HG03097 (cell line): ENCODE results near the gene FBXW5.

Source experiments
- ATAC-seq: cut with Tn5 transposase; IDR thresholded peaks from one replicate; pipeline ENCODE4 v1.9.1; 2021; ENCODE audit not compliant: unreplicated experiment, low FRiP score

Gene FBXW5

GRCh38 chr9:136950656-136951276, 6.2 kb upstream of the FBXW5 start:
- ATAC-seq, result no peak

DNA sequence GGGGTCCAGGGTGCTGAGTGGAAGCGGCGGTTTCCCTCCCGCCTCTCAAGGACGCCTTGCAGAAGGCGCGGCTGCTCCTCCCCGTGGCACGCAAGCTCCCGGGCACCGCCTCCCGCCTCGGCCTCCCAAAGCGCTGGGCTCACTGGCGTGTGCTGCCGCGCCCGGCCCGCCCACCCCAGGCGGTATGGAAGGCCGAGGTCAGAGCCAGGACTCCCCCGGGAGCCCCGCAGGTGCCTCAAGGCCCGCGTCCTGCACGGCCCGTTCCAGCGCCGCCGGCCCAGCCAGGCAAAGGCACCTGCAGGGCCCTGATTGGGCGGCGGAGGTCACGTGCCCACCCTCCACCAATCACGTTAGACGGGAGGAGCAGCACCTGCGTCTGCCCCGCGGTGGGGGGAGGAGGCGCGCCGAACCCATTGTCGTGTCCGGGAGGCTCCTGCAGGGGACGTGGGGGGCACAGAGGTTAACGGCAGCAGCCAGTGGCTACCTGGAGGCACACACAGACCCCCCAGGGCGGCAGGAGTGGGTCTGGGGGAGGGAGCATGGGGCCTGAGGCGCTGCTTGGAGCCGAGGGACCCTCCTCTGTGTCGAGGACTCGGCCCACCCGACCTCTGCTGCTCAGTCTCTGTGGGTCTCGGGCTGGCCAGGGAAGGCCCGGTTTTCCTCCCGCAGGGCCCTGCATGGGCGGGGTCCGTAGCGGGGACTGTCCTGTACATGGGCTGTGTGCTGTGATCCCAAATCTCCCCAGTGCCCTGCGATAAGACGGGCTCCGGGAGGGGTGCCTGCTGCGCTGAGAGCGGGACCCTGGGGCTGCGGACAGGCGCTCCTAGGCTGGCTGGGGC, 5.5 kb upstream of the FBXW5 start:
- ATAC-seq, result peak; percentile 74

- ATAC-seq, result no peak
These were observed 4.8 kb upstream of the FBXW5 start for GRCh38 chr9:136949239-136949816.

GRCh38 chr9:136947955-136948510, 3.5 kb upstream of the FBXW5 start:
- no peak for ATAC-seq

DNA sequence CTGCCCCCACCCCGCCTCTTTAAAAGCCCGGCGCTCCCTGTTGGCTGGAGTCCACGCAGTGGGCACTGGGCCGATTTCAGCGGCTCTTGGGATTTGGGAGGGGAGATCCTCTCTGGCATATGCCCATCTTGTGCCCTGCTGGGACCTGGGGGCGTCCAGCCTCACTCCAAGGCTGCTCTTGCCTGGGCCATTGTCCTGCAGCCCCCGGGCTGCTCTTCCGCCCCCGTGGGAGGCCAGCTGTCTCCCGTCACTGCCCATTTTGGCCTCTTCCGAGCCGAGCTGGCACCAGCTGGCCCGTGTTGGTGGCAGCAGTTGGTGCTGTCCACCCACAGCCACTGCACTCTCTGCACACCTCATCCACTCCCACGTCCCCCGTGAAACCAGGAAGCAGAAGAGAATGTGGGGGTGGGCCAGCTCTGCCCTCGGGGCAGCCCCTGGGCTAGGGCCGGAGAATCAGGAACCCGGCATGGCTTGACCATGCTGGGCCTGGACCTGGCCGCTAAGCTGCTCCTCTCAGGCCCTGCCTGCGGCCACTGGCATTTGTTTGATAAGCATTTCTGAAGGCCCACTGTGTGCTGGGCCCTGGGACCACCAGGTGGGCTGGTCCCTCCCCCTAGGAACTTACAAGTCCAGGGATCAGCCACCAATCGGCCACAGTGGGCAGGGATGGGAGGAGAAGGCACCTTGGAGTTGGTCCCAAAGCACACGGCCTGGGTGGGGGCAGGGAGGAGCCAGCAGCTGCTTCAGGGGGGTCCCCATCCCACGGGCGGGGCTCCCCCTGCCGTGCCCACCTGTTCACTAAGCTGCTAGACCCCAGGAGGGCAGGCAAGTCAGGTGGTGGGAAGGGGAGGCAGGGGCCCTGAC, 2.7 kb upstream of the FBXW5 start:
- ATAC-seq, result no peak

- ATAC-seq, result no peak
These were observed 1.9 kb upstream of the FBXW5 start for GRCh38 chr9:136946228-136947027.

DNA sequence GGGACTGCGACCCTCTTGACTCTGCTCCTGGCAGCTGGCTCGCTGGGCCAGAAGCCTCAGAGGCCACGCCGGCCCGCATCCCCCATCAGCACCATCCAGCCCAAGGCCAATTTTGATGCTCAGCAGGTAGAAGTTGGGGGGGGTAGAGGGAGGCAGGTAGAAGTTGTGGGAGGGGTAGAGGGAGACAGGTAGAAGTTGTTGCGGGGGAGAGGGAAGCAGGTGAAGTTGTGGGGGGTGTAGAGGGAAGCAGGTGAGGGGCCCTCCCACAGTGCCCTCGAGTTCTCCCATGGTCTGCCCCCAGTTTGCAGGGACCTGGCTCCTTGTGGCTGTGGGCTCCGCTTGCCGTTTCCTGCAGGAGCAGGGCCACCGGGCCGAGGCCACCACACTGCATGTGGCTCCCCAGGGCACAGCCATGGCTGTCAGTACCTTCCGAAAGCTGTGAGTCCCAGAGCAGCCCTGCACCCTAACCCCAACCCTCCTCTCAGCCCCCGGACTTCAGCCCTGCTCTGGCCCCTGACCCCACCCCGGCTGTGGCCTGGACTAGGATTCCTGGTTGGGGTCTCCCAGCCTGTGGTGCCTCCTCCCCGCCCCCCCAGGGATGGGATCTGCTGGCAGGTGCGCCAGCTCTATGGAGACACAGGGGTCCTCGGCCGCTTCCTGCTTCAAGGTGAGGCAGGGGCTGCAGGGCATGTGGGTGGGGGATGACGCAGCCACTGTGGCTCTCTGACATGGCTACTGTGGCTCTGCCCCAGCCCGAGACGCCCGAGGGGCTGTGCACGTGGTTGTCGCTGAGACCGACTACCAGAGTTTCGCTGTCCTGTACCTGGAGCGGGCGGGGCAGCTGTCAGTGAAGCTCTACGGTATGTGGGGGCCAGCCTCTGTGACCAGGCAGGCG, 1.0 kb upstream of the FBXW5 start:
- ATAC-seq, result no peak

- ATAC-seq, result peak; percentile 35
These were observed 373 bp downstream of the FBXW5 start for GRCh38 chr9:136944212-136944518.

GRCh38 chr9:136943291-136944211, 987 bp downstream of the FBXW5 start:
- peak; percentile 3 for ATAC-seq

- ATAC-seq, result no peak
These were observed 1.7 kb downstream of the FBXW5 start for GRCh38 chr9:136942881-136943230.

GRCh38 chr9:136942112-136942880, 2.2 kb downstream of the FBXW5 start:
- ATAC-seq, result no peak

DNA sequence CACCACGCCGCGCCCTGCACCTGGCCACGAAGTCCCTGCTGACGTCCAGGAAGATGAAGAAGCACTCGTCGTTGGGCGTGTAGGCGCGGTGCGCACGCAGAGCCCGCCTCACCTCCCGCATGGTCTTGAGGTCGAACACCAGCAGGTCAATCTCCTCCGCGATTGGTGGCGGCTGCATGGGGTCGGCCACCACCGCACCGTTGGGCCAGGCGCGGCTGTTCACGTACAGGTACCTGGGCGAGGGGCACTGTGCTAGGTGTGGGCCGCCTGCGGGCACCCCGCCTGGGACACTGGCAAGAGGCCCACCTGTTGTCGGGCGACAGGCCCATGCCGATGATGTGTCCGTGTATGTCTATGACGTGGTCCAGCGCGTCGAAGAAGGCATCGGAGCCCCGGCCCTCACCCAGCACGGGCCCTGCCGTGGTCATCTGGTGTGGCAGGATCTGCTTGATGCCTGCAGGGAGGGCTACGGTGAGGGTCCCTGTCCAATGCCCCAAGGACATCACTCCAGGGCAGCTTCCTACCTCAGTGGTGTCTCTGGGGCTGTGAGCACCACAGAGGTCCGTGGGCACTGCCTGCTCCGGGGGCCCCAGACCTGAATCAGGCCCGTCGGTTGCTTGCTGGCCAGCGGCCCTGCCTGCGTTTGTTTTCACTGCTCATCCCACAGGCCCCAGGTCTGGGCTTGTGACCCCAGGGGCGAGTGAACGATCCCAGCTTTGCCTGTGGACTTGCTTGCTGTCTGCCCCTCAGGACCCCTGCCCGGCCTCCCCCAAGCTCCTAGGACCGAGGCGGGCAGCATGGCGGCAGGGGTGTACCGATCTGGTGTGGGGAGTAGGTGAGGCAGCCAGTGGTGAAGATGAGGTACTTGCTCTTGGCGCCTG, 3.1 kb downstream of the FBXW5 start:
- no peak for ATAC-seq

DNA sequence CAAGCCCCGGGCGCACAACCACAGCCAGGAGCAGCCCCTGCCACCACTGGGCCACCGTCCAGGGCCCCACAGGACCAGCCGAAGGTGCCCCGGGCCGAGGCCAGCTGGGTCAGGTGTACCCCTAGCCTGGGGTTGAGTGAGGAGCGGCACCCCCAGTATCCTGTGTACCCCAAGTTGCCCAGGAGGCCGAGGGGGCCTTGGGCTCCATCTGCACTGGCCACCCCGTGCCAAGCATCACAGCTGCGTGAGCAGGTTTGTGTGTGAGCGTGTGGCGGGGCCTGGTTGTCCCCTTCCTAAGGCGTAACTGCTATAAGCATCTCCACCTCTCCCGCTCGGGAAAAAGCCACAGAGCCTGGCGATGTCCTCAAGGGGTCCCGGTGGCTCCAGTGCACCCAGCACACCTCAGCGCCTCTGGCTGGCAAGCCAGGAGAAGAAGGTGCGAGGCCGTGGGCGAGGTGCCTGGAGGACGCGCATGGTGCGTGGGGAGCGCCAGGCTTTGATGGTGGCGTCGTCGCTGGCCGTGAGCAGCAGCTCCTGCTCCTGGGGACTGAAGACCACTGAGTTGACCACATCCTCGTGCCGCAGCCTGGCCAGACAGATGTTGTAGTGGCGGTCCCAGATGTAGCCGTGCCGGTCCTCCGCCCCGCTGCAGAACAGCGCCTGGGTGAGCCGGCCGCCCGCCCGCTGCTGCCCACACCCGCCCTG, 3.9 kb downstream of the FBXW5 start:
- ATAC-seq, result no peak

DNA sequence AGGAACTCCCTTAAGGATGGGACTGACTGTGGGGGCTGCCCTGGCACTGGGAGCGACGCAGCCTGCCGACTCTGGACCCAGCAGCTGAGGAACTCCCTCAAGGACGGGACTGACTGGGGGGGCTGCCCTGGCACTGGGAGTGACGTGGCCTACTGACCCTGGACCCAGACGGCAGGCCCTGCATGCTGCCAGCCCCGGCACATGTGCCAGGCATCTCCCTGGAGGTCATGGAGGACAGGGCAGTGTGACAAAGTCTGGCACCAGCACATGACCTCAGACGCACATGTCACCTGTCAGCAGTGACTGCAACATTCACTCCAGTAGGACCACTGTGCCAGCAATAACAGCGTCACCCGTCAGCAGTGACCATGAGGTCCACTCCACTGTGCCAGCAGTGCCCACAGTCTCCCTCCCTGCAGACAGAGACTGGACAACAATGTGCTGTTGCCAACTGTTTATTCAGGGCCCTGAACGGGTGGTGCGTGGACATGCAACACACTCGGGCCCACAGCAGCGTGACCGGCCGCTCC, 4.5 kb downstream of the FBXW5 start:
- ATAC-seq, result no peak

- no peak for ATAC-seq
These were observed 5.0 kb downstream of the FBXW5 start for GRCh38 chr9:136939431-136939995.
